GM19395 (cell line): Measurements from ENCODE around the gene LARP6.
"Not testable (repeated sequence)": the region's sequence is repeated elsewhere in the genome, so short reads cannot be mapped to it uniquely, and the experiment has no call there.

Experiments used
- ATAC-seq: cut with Tn5 transposase; IDR thresholded peaks from one replicate; pipeline ENCODE4 v1.9.1; 2021; ENCODE audit warnings: mild to moderate bottlenecking, moderate library complexity; ENCODE audit not compliant: unreplicated experiment

The LARP6 gene

GRCh38 chr15:70859322-70859908 lies 5.5 kb upstream of the LARP6 start:
- no peak for ATAC-seq

- not testable (repeated sequence) for ATAC-seq
Observed at GRCh38 chr15:70858614-70859321, 4.8 kb upstream of the LARP6 start.

- no peak for ATAC-seq
Observed at GRCh38 chr15:70857562-70858285, 3.8 kb upstream of the LARP6 start.

- no peak for ATAC-seq
Observed at GRCh38 chr15:70856884-70857561, 3.1 kb upstream of the LARP6 start.

GRCh38 chr15:70856177-70856883 lies 2.4 kb upstream of the LARP6 start:
- no peak for ATAC-seq

- no peak for ATAC-seq
Observed at GRCh38 chr15:70855764-70856163, 1.8 kb upstream of the LARP6 start.

- no peak for ATAC-seq
Observed at GRCh38 chr15:70854666-70854976, 664 bp upstream of the LARP6 start.

- ATAC-seq = no peak
Observed at GRCh38 chr15:70853318-70853972, 512 bp downstream of the LARP6 start.

- ATAC-seq = no peak
Observed at GRCh38 chr15:70852501-70853317, 1.2 kb downstream of the LARP6 start.

- ATAC-seq = no peak
Observed at GRCh38 chr15:70851889-70852288, 2.1 kb downstream of the LARP6 start.

- ATAC-seq = no peak
Observed at GRCh38 chr15:70845602-70846360, 8.2 kb downstream of the LARP6 start.

- ATAC-seq = no peak
Observed at GRCh38 chr15:70837476-70837875, 16.5 kb downstream of the LARP6 start.

GRCh38 chr15:70835841-70836240 lies 18.1 kb downstream of the LARP6 start:
- ATAC-seq = no peak

- ATAC-seq = no peak
Observed at GRCh38 chr15:70835415-70835814, 18.5 kb downstream of the LARP6 start.

- no peak for ATAC-seq
Observed at GRCh38 chr15:70834999-70835398, 19.0 kb downstream of the LARP6 start.

- ATAC-seq = no peak
Observed at GRCh38 chr15:70833861-70834765, 19.8 kb downstream of the LARP6 start.

- no peak for ATAC-seq
Observed at GRCh38 chr15:70833422-70833821, 20.5 kb downstream of the LARP6 start.

GRCh38 chr15:70832176-70832575 lies 21.8 kb downstream of the LARP6 start:
- no peak for ATAC-seq
